Measurements from ENCODE around the gene BTBD9. TPM values are rescaled to one million over a fixed set of nuclear protein-coding genes. Genes with fewer than 3 reads are reported as not detected.

The BTBD9 gene
- total RNA-seq, 2 donors from 2014 or later = 14.2 to 18.2 TPM

- DNase-seq (ENCODE audit: low spot score) = no peak
- TF ChIP-seq CTCF (IDR thresholded peaks at IDR 0.05) = no peak
- H3K27ac ChIP-seq = no peak overlapping the region
- H3K4me3 ChIP-seq = no peak overlapping the region
- H3K4me1 ChIP-seq = peaks cover 0 to 13% of the 10 kb centered on the region in 2 donors
- no peaks in the 10 kb centered on the region for H3K36me3 ChIP-seq
- no peaks in the 10 kb centered on the region for H3K9me3 ChIP-seq
- no peaks in the 10 kb centered on the region for H3K27me3 ChIP-seq
These were observed 87.6 kb downstream of the BTBD9 start for GRCh38 chr6:38552121-38552520.

- Histone ChIP-seq H3K9me3 (no peaks in the 10 kb centered on the region), H3K27me3 (no peaks in the 10 kb centered on the region), H3K36me3 (no peaks in the 10 kb centered on the region), H3K4me1 (peaks cover 0 to 12% of the 10 kb centered on the region in 2 donors), H3K27ac (no peak overlapping the region), H3K4me3 (no peak overlapping the region)
- DNase-seq (ENCODE audit: low spot score) = no peak
- TF ChIP-seq CTCF (IDR thresholded peaks at IDR 0.05) = no peak
These were observed 89.9 kb downstream of the BTBD9 start for GRCh38 chr6:38549795-38550194.

GRCh38 chr6:38549180-38549579 lies 90.5 kb downstream of the BTBD9 start:
- H3K9me3 ChIP-seq = no peaks in the 10 kb centered on the region
- H3K27me3 ChIP-seq = no peaks in the 10 kb centered on the region
- no peaks in the 10 kb centered on the region for H3K36me3 ChIP-seq
- H3K27ac ChIP-seq = no peak overlapping the region
- no peak overlapping the region for H3K4me3 ChIP-seq
- DNase-seq (ENCODE audit: low spot score) = no peak
- TF ChIP-seq CTCF (IDR thresholded peaks at IDR 0.05) = no peak
- H3K4me1 ChIP-seq = peaks cover 0 to 6% of the 10 kb centered on the region in 2 donors

- no peak for DNase-seq (ENCODE audit: low spot score)
- no peaks in the 10 kb centered on the region for H3K27me3 ChIP-seq
- H3K4me3 ChIP-seq = no peak overlapping the region
- H3K9me3 ChIP-seq = no peaks in the 10 kb centered on the region
- no peak for TF ChIP-seq CTCF (IDR thresholded peaks at IDR 0.05)
- H3K4me1 ChIP-seq = no peaks in the 10 kb centered on the region
- no peaks in the 10 kb centered on the region for H3K36me3 ChIP-seq
- H3K27ac ChIP-seq = no peak overlapping the region
These were observed 96.7 kb downstream of the BTBD9 start for GRCh38 chr6:38543022-38543421.

GRCh38 chr6:38542031-38542430 lies 97.7 kb downstream of the BTBD9 start:
- H3K36me3 ChIP-seq = no peaks in the 10 kb centered on the region
- H3K27ac ChIP-seq = no peak overlapping the region
- TF ChIP-seq CTCF (IDR thresholded peaks at IDR 0.05) = no peak
- no peaks in the 10 kb centered on the region for H3K27me3 ChIP-seq
- no peak overlapping the region for H3K4me3 ChIP-seq
- DNase-seq (ENCODE audit: low spot score) = no peak
- H3K4me1 ChIP-seq = no peaks in the 10 kb centered on the region
- H3K9me3 ChIP-seq = no peaks in the 10 kb centered on the region

- Histone ChIP-seq H3K27ac (no peak overlapping the region), H3K27me3 (no peaks in the 10 kb centered on the region), H3K9me3 (no peaks in the 10 kb centered on the region), H3K4me3 (no peak overlapping the region), H3K36me3 (no peaks in the 10 kb centered on the region), H3K4me1 (no peaks in the 10 kb centered on the region)
- TF ChIP-seq CTCF (IDR thresholded peaks at IDR 0.05) = no peak
- no peak for DNase-seq (ENCODE audit: low spot score)
These were observed 106.7 kb downstream of the BTBD9 start for GRCh38 chr6:38533064-38533463.

All from right atrium auricular region (tissue), 2 donors.